Measurements from ENCODE around the gene SERPINB10.

The SERPINB10 gene

DNA sequence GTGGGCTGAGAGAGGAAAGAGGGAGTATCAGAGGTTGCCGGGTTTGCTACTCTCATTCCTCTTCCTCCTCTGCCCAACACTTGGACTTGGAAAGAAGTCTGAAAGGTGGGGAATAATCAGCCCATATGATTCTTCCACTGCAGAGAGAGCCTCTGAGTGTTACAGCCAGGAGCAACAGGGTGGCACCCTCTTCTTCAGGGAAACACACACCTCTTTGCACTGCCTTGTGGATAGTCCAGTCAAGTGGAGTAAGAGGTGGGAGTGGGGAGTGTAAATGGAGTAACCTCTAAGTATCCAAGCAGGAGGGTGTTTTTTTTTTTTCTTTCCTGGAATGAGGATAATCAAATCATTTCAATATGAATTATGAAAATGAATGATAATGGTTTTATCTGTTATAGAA is 53.1 kb downstream of the SERPINB10 start:
- H3K4me3 ChIP-seq (ENCODE audit: low read depth, low read length): no peak overlapping the region
- DNase-seq (ENCODE audit: low read depth): no peak
- TF ChIP-seq, protein P1, sequence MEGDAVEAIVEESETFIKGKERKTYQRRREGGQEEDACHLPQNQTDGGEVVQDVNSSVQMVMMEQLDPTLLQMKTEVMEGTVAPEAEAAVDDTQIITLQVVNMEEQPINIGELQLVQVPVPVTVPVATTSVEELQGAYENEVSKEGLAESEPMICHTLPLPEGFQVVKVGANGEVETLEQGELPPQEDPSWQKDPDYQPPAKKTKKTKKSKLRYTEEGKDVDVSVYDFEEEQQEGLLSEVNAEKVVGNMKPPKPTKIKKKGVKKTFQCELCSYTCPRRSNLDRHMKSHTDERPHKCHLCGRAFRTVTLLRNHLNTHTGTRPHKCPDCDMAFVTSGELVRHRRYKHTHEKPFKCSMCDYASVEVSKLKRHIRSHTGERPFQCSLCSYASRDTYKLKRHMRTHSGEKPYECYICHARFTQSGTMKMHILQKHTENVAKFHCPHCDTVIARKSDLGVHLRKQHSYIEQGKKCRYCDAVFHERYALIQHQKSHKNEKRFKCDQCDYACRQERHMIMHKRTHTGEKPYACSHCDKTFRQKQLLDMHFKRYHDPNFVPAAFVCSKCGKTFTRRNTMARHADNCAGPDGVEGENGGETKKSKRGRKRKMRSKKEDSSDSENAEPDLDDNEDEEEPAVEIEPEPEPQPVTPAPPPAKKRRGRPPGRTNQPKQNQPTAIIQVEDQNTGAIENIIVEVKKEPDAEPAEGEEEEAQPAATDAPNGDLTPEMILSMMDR (conservative IDR thresholded peaks at IDR 0.05; ENCODE audit: low read depth, low read length): no peak

DNA sequence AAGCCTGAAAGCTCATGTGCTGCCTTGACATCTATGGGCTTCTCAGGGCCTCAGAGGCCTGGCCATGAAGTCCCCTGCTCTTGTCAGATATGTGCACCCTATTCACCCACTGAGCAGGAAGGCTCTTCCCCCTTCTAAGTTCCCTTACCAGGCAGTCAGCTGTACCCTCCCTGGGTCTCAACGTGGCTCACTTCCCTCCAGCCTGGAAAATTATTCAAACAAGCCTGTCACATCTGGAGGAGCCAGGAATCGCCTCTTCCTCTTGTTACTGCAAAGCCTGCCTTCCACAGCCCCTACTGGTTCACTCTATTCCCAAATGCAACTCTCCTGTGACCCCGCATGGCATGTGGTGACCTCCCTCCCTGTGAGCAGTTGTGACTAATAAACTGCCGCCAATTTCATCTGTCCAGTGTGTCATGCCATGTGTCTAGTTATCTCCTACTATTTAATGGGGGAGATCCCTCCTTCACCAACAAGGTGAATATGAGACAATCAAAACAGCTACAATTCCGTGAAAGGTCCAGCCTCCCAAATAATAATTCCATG is 53.8 kb downstream of the SERPINB10 start:
- no peak overlapping the region for H3K4me3 ChIP-seq (ENCODE audit: low read depth, low read length)
- TF ChIP-seq, protein P1 (conservative IDR thresholded peaks at IDR 0.05; ENCODE audit: low read depth, low read length): no peak
- no peak for DNase-seq (ENCODE audit: low read depth)

GRCh38 chr18:63962137-63962536 is 54.4 kb downstream of the SERPINB10 start:
- no peak for DNase-seq (ENCODE audit: low read depth)
- TF ChIP-seq, protein P1 (conservative IDR thresholded peaks at IDR 0.05; ENCODE audit: low read depth, low read length): no peak
- H3K4me3 ChIP-seq (ENCODE audit: low read depth, low read length): no peak overlapping the region

DNA sequence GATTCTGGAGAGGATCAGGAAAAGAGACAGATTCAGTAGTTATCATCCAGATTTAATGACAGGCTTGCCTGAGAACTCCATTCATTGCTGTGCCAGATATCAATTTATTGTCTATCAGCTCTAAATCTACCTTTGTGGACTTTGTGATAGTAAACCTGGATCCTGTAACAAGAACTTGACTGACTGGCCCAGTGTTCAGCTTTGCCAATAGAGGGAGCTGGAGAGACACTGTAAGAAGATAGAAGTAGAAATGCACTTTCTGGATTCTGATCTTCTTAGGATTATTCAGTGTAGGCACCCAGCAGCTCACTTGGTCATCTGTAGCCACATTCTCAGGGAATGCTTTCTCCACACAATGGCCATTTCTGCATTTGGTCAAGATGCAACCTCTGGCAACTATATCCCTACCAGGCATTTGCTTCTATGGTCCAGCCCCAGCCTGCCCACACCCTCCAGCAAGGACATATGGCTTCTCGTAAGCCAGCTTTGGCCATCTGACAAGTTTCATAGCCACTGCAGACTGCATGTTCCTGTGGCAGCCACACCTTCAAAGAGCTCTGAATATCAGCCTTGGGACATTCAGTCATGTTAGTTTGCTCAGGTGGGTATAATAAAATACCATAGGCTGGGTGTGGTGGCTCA is 56.0 kb downstream of the SERPINB10 start:
- no peak overlapping the region for H3K4me3 ChIP-seq (ENCODE audit: low read depth, low read length)
- TF ChIP-seq, protein P1 (conservative IDR thresholded peaks at IDR 0.05; ENCODE audit: low read depth, low read length): peak; percentile 94
- DNase-seq (ENCODE audit: low read depth): peak; percentile 89

DNA sequence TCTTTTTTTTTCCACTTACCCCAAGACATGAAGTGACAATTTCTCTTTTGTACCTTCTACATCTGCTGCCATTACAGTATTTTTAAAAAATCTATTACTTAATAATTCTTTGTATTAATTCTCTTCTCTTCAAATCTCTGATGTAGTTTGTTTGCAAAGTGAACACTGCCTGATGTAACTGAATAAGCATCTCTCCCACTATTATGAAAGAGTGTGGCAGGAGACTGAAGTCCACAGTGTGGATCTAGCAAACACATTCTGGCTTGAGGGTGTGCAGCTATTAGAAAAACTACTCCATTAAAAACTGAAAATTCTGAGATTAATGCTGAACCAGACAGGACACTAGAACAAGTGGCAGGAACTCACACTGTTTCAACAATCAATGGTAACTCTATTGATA is 57.1 kb downstream of the SERPINB10 start:
- no peak for DNase-seq (ENCODE audit: low read depth)
- TF ChIP-seq, protein P1 (conservative IDR thresholded peaks at IDR 0.05; ENCODE audit: low read depth, low read length): no peak
- H3K4me3 ChIP-seq (ENCODE audit: low read depth, low read length): no peak overlapping the region

- TF ChIP-seq, protein P1 (conservative IDR thresholded peaks at IDR 0.05; ENCODE audit: low read depth, low read length): no peak
- no peak for DNase-seq (ENCODE audit: low read depth)
- H3K4me3 ChIP-seq (ENCODE audit: low read depth, low read length): no peak overlapping the region
Observed at GRCh38 chr18:63965716-63966330, 58.1 kb downstream of the SERPINB10 start.

All from choroid plexus epithelial cell (primary cell).